ENCODE data around the gene SMURF1.

The SMURF1 gene

GRCh38 chr7:99080679-99081078 is 63.2 kb downstream of the SMURF1 start:
- WGBS = 94% methylated on average over 6 of the region's 6 CpGs
- Histone ChIP-seq H3K9me3 (ENCODE audit: insufficient read depth, low read depth, low read length) (no peaks in the 10 kb centered on the region), H3K36me3 (ENCODE audit: insufficient read depth, low read length) (no peaks in the 10 kb centered on the region), H3K9ac (ENCODE audit: low read depth, low read length) (no peak overlapping the region), H3K4me3 (ENCODE audit: low read length) (no peak overlapping the region), H3K4me1 (ENCODE audit: insufficient read depth, low read length) (0 out of 2 replicates have a peak, but pooled peaks cover 7% of the 10 kb centered on the region), H3K27me3 (ENCODE audit: insufficient read depth, low read length) (no peaks in the 10 kb centered on the region), H3K27ac (ENCODE audit: low read depth, low read length) (no peak overlapping the region)

- WGBS = 88% methylated on average over 9 of the region's 9 CpGs
- Histone ChIP-seq H3K4me1 (ENCODE audit: insufficient read depth, low read length) (0 out of 2 replicates have a peak, but pooled peaks cover 7% of the 10 kb centered on the region), H3K27ac (ENCODE audit: low read depth, low read length) (no peak overlapping the region), H3K36me3 (ENCODE audit: insufficient read depth, low read length) (no peaks in the 10 kb centered on the region), H3K27me3 (ENCODE audit: insufficient read depth, low read length) (no peaks in the 10 kb centered on the region), H3K4me3 (ENCODE audit: low read length) (no peak overlapping the region), H3K9me3 (ENCODE audit: insufficient read depth, low read depth, low read length) (no peaks in the 10 kb centered on the region), H3K9ac (ENCODE audit: low read depth, low read length) (no peak overlapping the region)
Observed at GRCh38 chr7:99079104-99079503, 64.8 kb downstream of the SMURF1 start.

DNA sequence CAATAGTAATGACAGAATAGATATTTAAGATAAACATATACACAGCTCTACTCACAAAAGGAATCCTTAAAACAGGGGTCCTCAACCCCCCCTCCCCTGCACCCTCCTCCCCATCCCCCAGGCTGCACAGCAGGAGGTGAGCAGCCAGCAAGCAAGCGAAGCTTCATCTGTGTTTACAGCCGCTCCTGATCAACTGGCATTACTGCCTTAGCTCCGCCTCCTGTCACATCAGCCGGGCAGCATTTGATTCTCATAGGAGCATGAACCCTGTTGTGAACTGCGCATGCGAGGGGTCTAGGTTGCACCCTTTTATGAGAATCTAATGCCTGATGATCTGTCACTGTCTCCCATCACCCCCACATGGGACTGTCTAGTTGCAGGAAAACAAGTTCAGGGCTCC is 65.5 kb downstream of the SMURF1 start:
- no peaks in the 10 kb centered on the region for H3K36me3 ChIP-seq (ENCODE audit: insufficient read depth, low read length)
- no peaks in the 10 kb centered on the region for H3K27me3 ChIP-seq (ENCODE audit: insufficient read depth, low read length)
- H3K4me1 ChIP-seq (ENCODE audit: insufficient read depth, low read length) = 0 out of 2 replicates have a peak, but pooled peaks cover 7% of the 10 kb centered on the region
- 88% methylated on average over 6 of the region's 6 CpGs for WGBS
- H3K4me3 ChIP-seq (ENCODE audit: low read length) = no peak overlapping the region
- H3K27ac ChIP-seq (ENCODE audit: low read depth, low read length) = no peak overlapping the region
- H3K9me3 ChIP-seq (ENCODE audit: insufficient read depth, low read depth, low read length) = no peaks in the 10 kb centered on the region
- H3K9ac ChIP-seq (ENCODE audit: low read depth, low read length) = no peak overlapping the region

GRCh38 chr7:99076615-99077014 is 67.3 kb downstream of the SMURF1 start:
- 93% methylated on average over 10 of the region's 10 CpGs for WGBS
- Histone ChIP-seq H3K27ac (ENCODE audit: low read depth, low read length) (no peak overlapping the region), H3K9me3 (ENCODE audit: insufficient read depth, low read depth, low read length) (no peaks in the 10 kb centered on the region), H3K9ac (ENCODE audit: low read depth, low read length) (no peak overlapping the region), H3K36me3 (ENCODE audit: insufficient read depth, low read length) (no peaks in the 10 kb centered on the region), H3K4me3 (ENCODE audit: low read length) (no peak overlapping the region), H3K4me1 (ENCODE audit: insufficient read depth, low read length) (0 out of 2 replicates have a peak, but pooled peaks cover 7% of the 10 kb centered on the region), H3K27me3 (ENCODE audit: insufficient read depth, low read length) (no peaks in the 10 kb centered on the region)

DNA sequence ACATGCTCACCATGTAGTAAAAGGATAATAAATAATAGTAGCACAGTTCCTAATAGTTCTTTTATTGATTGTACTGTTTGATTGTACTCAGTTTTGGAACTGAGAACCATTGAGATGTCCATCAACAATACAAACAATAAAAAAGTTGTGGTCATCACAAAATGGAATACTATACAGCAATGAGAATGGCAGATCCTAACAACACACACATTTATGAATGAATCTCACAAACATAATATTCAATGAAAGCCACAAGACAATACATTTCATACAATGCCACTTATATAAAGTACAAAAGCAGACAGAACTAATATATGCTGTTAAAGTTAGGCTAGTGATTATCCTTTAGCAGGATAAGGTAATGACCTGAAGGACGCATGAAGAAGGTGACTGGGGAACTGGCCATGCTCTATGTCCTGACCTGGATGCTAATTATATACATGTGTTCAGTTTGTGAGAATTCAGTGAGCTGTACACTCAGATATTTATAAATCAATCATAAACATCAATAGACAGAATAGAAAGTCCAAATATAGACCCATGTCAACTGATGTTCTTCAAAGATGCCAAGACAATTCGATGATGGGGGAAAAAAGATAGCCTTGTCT is 70.0 kb downstream of the SMURF1 start:
- no peaks in the 10 kb centered on the region for H3K9me3 ChIP-seq (ENCODE audit: insufficient read depth, low read depth, low read length)
- no peak overlapping the region for H3K27ac ChIP-seq (ENCODE audit: low read depth, low read length)
- H3K9ac ChIP-seq (ENCODE audit: low read depth, low read length) = no peak overlapping the region
- H3K36me3 ChIP-seq (ENCODE audit: insufficient read depth, low read length) = no peaks in the 10 kb centered on the region
- H3K4me3 ChIP-seq (ENCODE audit: low read length) = no peak overlapping the region
- 94% methylated on average over 1 of the region's 2 CpGs for WGBS
- no peaks in the 10 kb centered on the region for H3K27me3 ChIP-seq (ENCODE audit: insufficient read depth, low read length)
- H3K4me1 ChIP-seq (ENCODE audit: insufficient read depth, low read length) = peaks cover 6% of the 10 kb centered on the region; the same call in 1 of the 2 replicates

DNA sequence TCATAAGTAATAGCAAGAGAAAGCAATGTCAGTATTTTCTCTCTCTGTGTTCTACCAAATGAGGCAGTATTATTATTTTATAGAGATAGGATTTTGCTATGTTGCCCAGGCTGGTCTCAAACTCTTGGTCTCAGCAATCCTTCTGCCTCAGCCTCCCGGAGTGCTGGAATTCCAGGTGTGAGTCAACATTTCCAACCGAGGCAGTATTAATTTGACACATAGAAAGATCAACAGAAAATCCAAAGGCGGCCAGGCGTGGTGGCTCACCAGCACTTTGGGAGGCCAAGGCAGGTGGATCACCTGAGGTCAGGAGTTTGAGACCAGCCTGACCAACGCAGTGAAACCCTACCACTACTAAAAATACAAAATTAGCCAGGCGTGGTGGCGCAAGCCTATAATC is 71.8 kb downstream of the SMURF1 start:
- no peak overlapping the region for H3K27ac ChIP-seq (ENCODE audit: low read depth, low read length)
- no peak overlapping the region for H3K9ac ChIP-seq (ENCODE audit: low read depth, low read length)
- H3K4me1 ChIP-seq (ENCODE audit: insufficient read depth, low read length) = peaks cover 5% of the 10 kb centered on the region; the same call in 1 of the 2 replicates
- H3K36me3 ChIP-seq (ENCODE audit: insufficient read depth, low read length) = no peaks in the 10 kb centered on the region
- H3K9me3 ChIP-seq (ENCODE audit: insufficient read depth, low read depth, low read length) = no peaks in the 10 kb centered on the region
- no peaks in the 10 kb centered on the region for H3K27me3 ChIP-seq (ENCODE audit: insufficient read depth, low read length)
- WGBS = 87% methylated on average over 7 of the region's 7 CpGs
- H3K4me3 ChIP-seq (ENCODE audit: low read length) = no peak overlapping the region

- 96% methylated on average over 3 of the region's 3 CpGs for WGBS
- Histone ChIP-seq H3K4me1 (ENCODE audit: insufficient read depth, low read length) (peaks cover 5% of the 10 kb centered on the region; the same call in 1 of the 2 replicates), H3K4me3 (ENCODE audit: low read length) (no peak overlapping the region), H3K27ac (ENCODE audit: low read depth, low read length) (no peak overlapping the region), H3K9me3 (ENCODE audit: insufficient read depth, low read depth, low read length) (no peaks in the 10 kb centered on the region), H3K27me3 (ENCODE audit: insufficient read depth, low read length) (no peaks in the 10 kb centered on the region), H3K9ac (ENCODE audit: low read depth, low read length) (no peak overlapping the region), H3K36me3 (ENCODE audit: insufficient read depth, low read length) (no peaks in the 10 kb centered on the region)
Observed at GRCh38 chr7:99070361-99070760, 73.5 kb downstream of the SMURF1 start.

DNA sequence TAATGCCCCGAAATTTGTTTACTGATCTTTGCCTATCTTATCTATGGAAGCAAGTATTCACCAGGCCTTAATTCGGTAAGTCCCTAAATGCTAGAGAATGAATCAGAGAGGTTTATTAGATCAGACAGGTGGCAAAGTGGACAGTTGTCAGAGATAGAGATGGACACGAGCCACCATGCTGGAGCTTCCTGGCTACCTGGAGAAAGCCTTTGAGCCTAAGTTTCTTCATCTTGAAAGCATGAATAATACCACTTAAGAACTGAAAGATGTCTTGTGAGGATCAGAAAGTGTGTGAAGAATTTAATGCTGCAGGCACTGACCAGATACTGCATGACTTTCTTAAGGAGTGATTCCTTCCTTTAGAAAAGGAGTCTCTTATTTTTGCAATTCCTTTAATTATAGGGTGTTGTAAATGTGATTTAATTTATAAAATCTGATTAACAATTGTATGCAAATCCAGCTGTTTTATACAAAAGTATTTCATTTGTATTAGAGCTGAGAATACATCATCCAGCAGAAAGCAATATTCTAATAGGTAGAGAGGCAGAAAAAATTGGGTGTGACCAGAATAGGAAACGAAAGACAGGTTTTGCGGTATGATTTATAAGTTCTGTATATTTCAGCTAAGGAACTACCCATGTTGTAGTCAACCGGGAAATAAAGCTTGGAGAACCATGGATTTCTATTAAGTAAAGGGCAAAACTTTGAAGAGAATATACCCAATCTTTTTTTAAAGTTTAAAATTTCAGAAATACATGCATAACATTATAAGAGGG is 82.7 kb downstream of the SMURF1 start:
- Histone ChIP-seq H3K9me3 (ENCODE audit: insufficient read depth, low read depth, low read length) (no peaks in the 10 kb centered on the region), H3K27ac (ENCODE audit: low read depth, low read length) (no peak overlapping the region), H3K9ac (ENCODE audit: low read depth, low read length) (no peak overlapping the region), H3K27me3 (ENCODE audit: insufficient read depth, low read length) (no peaks in the 10 kb centered on the region), H3K4me1 (ENCODE audit: insufficient read depth, low read length) (no peaks in the 10 kb centered on the region), H3K4me3 (ENCODE audit: low read length) (no peak overlapping the region), H3K36me3 (ENCODE audit: insufficient read depth, low read length) (peaks cover 15% of the 10 kb centered on the region)
- 98% methylated on average over 6 of the region's 6 CpGs for WGBS

GRCh38 chr7:99054781-99055180 is 89.1 kb downstream of the SMURF1 start:
- H3K27ac ChIP-seq (ENCODE audit: low read depth, low read length) = no peak overlapping the region
- WGBS = 96% methylated on average over 6 of the region's 9 CpGs
- H3K9me3 ChIP-seq (ENCODE audit: insufficient read depth, low read depth, low read length) = no peaks in the 10 kb centered on the region
- H3K27me3 ChIP-seq (ENCODE audit: insufficient read depth, low read length) = no peaks in the 10 kb centered on the region
- H3K4me3 ChIP-seq (ENCODE audit: low read length) = no peak overlapping the region
- no peak overlapping the region for H3K9ac ChIP-seq (ENCODE audit: low read depth, low read length)
- H3K4me1 ChIP-seq (ENCODE audit: insufficient read depth, low read length) = no peaks in the 10 kb centered on the region
- H3K36me3 ChIP-seq (ENCODE audit: insufficient read depth, low read length) = peaks cover 72% of the 10 kb centered on the region

DNA sequence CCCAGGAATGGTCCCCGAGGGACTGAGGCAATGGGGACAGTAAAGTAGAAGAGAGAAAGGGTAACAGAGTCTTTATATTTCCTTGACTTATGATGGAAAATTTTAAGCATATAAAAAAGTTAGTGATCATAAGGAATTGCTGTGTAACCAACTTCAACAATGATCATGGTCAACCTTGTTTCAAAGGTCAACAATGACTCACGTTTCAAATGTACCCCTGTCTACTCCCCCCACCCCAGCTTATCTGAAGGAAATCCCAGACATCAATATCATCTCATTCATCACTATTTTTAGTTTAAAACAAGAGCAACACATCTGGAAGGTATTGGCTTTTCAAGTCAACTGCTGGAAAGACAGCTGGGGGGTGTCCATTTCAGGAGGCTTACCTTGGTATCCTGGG is 92.9 kb downstream of the SMURF1 start:
- Histone ChIP-seq H3K4me3 (ENCODE audit: low read length) (no peak overlapping the region), H3K9me3 (ENCODE audit: insufficient read depth, low read depth, low read length) (no peaks in the 10 kb centered on the region), H3K9ac (ENCODE audit: low read depth, low read length) (no peak overlapping the region), H3K27ac (ENCODE audit: low read depth, low read length) (no peak overlapping the region), H3K4me1 (ENCODE audit: insufficient read depth, low read length) (0 out of 2 replicates have a peak, but pooled peaks cover 2% of the 10 kb centered on the region), H3K27me3 (ENCODE audit: insufficient read depth, low read length) (no peaks in the 10 kb centered on the region), H3K36me3 (ENCODE audit: insufficient read depth, low read length) (peaks cover 86% of the 10 kb centered on the region)
- 87% methylated on average over 2 of the region's 2 CpGs for WGBS

DNA sequence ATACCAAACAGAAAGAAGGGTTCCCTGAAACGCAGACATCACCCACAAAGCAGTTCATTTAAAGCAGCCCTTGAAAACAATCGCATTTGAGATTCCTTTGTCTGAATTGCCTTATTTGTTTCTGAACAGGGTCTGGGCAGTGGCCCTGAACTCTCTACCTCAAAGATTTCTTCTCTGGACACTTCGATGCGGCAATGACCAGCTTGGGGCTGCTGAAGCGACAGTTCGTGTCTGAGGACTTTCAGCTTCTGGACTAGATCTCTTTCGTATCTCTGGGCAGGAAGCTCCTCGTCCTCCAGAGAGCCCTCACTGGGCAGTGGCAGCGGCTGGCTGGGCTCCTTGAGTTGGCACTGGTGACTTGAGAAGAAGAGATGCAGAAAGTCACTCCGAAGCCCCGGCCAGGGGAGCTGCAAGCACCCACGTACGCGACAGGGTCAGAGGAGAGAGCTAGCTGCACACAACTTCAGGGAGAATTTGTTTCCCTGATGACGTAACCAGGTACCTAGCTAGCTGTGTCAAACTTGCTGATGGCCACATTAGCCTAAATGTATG is 96.3 kb downstream of the SMURF1 start:
- Histone ChIP-seq H3K36me3 (ENCODE audit: insufficient read depth, low read length) (peaks cover 88% of the 10 kb centered on the region), H3K27me3 (ENCODE audit: insufficient read depth, low read length) (no peaks in the 10 kb centered on the region), H3K27ac (ENCODE audit: low read depth, low read length) (no peak overlapping the region), H3K9me3 (ENCODE audit: insufficient read depth, low read depth, low read length) (no peaks in the 10 kb centered on the region), H3K4me1 (ENCODE audit: insufficient read depth, low read length) (0 out of 2 replicates have a peak, but pooled peaks cover 2% of the 10 kb centered on the region), H3K4me3 (ENCODE audit: low read length) (no peak overlapping the region), H3K9ac (ENCODE audit: low read depth, low read length) (no peak overlapping the region)
- WGBS = 95% methylated on average over 15 of the region's 15 CpGs

Measured in HUES64 (cell line).